Measurements from ENCODE around the gene TIMP4.

DNA sequence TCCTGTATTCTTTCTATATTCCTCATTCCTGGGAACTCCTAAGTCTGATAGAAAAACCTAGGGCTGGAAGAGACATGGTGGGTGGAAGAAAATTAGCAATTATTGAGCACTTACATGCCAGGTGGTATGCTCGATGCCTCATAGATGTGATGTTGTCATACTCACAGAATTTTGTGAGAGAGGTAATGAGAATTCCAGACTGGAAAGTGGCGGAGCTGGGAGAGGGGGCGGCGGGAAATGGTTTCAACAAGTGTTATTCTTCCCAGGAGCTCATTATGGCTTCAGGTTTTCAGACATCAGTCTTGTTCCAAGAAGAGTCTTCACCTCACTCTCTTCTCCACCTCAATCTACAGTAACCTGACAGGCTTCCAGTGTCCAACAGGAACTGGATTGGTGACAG is 16.2 kb downstream of the TIMP4 start:
- no peak for TF ChIP-seq CTCF (conservative IDR thresholded peaks at IDR 0.05; ENCODE audit: low read length)
- no peak for TF ChIP-seq EZH2phosphoT487 (IDR thresholded peaks at IDR 0.05; ENCODE audit: borderline replicate concordance)

Measured in Loucy (cell line).